Activated T-cell treated with anti-CD3 and anti-CD28 coated beads for 1 hour (primary cell): Measurements from ENCODE around the gene HTR2B.
"Not testable (repeated sequence)": the region's sequence is repeated elsewhere in the genome, so short reads cannot be mapped to it uniquely, and the experiment has no call there.

Experiments used
- DNase-seq: peaks from one replicate; pipeline ENCODE4 v3.0.0-alpha.2; 2020; ENCODE audit warnings: low read depth

The HTR2B gene

GRCh38 chr2:231093933-231094332 lies 30.9 kb downstream of the HTR2B start:
- DNase-seq, result no peak

GRCh38 chr2:231088754-231089153 lies 36.1 kb downstream of the HTR2B start:
- no peak for DNase-seq

- DNase-seq, result no peak
Measured at GRCh38 chr2:231084565-231084964, 40.3 kb downstream of the HTR2B start.

GRCh38 chr2:231069379-231070054 lies 55.3 kb downstream of the HTR2B start:
- no peak for DNase-seq

GRCh38 chr2:231068525-231069222 lies 56.2 kb downstream of the HTR2B start:
- no peak for DNase-seq

GRCh38 chr2:231067531-231067930 lies 57.3 kb downstream of the HTR2B start:
- not testable (repeated sequence) for DNase-seq

- no peak for DNase-seq
Measured at GRCh38 chr2:231065966-231066365, 58.9 kb downstream of the HTR2B start.

GRCh38 chr2:231063347-231063746 lies 61.5 kb downstream of the HTR2B start:
- no peak for DNase-seq

- no peak for DNase-seq
Measured at GRCh38 chr2:231062776-231063175, 62.1 kb downstream of the HTR2B start.

GRCh38 chr2:231059756-231060155 lies 65.1 kb downstream of the HTR2B start:
- DNase-seq, result no peak

- DNase-seq, result no peak
Measured at GRCh38 chr2:231058761-231059550, 65.9 kb downstream of the HTR2B start.
